Measurements from ENCODE around the gene LRBA.

Gene LRBA

GRCh38 chr4:150289198-150289597, 725.9 kb downstream of the LRBA start:
- no peak for DNase-seq (ENCODE audit: low read depth)
- H3K4me3 ChIP-seq (ENCODE audit: low read length) = no peak overlapping the region
- TF ChIP-seq, protein P1, sequence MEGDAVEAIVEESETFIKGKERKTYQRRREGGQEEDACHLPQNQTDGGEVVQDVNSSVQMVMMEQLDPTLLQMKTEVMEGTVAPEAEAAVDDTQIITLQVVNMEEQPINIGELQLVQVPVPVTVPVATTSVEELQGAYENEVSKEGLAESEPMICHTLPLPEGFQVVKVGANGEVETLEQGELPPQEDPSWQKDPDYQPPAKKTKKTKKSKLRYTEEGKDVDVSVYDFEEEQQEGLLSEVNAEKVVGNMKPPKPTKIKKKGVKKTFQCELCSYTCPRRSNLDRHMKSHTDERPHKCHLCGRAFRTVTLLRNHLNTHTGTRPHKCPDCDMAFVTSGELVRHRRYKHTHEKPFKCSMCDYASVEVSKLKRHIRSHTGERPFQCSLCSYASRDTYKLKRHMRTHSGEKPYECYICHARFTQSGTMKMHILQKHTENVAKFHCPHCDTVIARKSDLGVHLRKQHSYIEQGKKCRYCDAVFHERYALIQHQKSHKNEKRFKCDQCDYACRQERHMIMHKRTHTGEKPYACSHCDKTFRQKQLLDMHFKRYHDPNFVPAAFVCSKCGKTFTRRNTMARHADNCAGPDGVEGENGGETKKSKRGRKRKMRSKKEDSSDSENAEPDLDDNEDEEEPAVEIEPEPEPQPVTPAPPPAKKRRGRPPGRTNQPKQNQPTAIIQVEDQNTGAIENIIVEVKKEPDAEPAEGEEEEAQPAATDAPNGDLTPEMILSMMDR (IDR thresholded peaks at IDR 0.05; ENCODE audit: insufficient read depth, low read depth, low read length, missing control alignments) = no peak

GRCh38 chr4:150286656-150287055, 728.4 kb downstream of the LRBA start:
- TF ChIP-seq, protein P1 (IDR thresholded peaks at IDR 0.05; ENCODE audit: insufficient read depth, low read depth, low read length, missing control alignments) = no peak
- no peak for DNase-seq (ENCODE audit: low read depth)

DNA sequence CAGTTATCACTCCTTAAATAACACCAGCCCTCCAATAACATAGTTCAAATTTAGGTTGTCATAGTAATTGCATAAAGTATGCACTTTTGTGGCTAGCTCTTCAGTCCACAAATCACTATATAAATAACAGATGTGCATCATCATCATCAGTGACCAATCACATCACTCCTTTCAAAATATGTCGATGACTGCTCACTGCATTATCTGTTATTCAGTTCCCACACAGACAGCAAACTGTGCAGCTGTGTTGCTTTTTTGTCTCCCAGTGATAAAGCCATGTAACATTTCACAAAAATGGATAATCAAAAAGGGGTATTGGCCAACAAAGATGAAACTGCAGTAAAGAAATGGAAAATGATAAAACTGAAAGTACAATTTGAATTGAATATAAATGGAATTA, 731.4 kb downstream of the LRBA start:
- H3K4me3 ChIP-seq (ENCODE audit: low read length) = no peak overlapping the region
- DNase-seq (ENCODE audit: low read depth) = no peak
- TF ChIP-seq, protein P1 (IDR thresholded peaks at IDR 0.05; ENCODE audit: insufficient read depth, low read depth, low read length, missing control alignments) = no peak

More at GRCh38 chr4:150286656-150287055, 728.4 kb downstream of the LRBA start:
- H3K4me3 ChIP-seq (ENCODE audit: low read length) = no peak overlapping the region

- DNase-seq (ENCODE audit: low read depth) = no peak
- H3K4me3 ChIP-seq (ENCODE audit: low read length) = no peak overlapping the region
- TF ChIP-seq, protein P1 (IDR thresholded peaks at IDR 0.05; ENCODE audit: insufficient read depth, low read depth, low read length, missing control alignments) = no peak
Measured at GRCh38 chr4:150280975-150281374, 734.1 kb downstream of the LRBA start.

- DNase-seq (ENCODE audit: low read depth) = peak; percentile 91
- TF ChIP-seq, protein P1 (IDR thresholded peaks at IDR 0.05; ENCODE audit: insufficient read depth, low read depth, low read length, missing control alignments) = no peak
- no peak overlapping the region for H3K4me3 ChIP-seq (ENCODE audit: low read length)
Measured at GRCh38 chr4:150280081-150280895, 734.8 kb downstream of the LRBA start.

DNA sequence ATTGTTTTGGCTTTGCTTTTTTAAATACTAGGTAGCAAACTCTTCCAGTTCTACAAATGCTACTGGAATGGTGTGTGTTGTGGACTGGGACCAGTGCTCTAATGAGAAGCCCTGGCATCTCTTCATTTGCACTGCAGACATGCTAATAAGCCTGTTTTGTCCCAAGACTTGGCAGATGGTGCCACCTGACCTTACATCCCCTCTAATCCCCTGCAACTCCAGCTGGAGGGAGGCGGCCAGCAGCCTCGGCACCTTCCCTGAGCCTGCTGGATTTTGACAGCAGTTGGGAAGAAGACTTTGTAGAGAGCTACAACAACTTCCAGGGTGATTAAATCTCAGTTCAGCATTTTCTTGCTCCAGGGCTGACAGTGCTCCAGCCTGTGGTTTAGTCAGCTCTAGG, 736.9 kb downstream of the LRBA start:
- DNase-seq (ENCODE audit: low read depth) = no peak
- no peak overlapping the region for H3K4me3 ChIP-seq (ENCODE audit: low read length)
- TF ChIP-seq, protein P1 (IDR thresholded peaks at IDR 0.05; ENCODE audit: insufficient read depth, low read depth, low read length, missing control alignments) = no peak

DNA sequence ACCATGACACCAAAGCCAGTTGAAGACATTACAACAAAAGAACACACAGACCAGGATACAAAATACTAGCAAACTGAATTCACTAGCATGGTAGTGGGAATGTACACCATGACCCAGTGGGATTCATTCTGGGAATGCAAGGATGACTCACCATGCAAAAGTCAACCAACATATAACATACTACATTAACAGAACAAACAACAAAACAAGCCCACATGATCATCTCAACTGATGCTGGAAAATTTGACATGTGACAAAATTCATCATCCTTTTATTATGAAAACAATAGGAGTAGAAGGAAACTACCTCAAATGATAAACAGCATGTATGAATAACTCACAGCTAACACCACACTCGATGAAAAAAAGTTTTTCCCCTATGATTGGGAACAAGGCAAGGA, 746.6 kb downstream of the LRBA start:
- peak; percentile 22 for DNase-seq (ENCODE audit: low read depth)
- H3K4me3 ChIP-seq (ENCODE audit: low read length) = no peak overlapping the region
- TF ChIP-seq, protein P1 (IDR thresholded peaks at IDR 0.05; ENCODE audit: insufficient read depth, low read depth, low read length, missing control alignments) = no peak
